K562 (cell line): ENCODE data around the gene GPR4. TPM values are rescaled to one million over a fixed set of nuclear protein-coding genes. Genes with fewer than 3 reads are reported as not detected.

Experiments used
- ARID1B ChIP-seq: fragments of 450-650 bp; IDR thresholded peaks from 2 replicates; pipeline ENCODE4 v1.6.1; 2016; ENCODE audit warnings: antibody characterized with exemption, mild to moderate bottlenecking, inconsistent platforms
- ARID2 ChIP-seq: fragments of 450-650 bp; IDR thresholded peaks from 2 replicates; pipeline ENCODE4 v1.6.1; 2017; ENCODE audit warnings: antibody characterized with exemption, mild to moderate bottlenecking
- BHLHE40 ChIP-seq: IDR thresholded peaks from 2 replicates; pipeline ENCODE4 v1.6.1; 2011; ENCODE audit warnings: low read length, improper control_type of control experiment
- C11orf30 ChIP-seq: fragments of 450-650 bp; IDR thresholded peaks from 2 replicates; pipeline ENCODE4 v1.6.1; 2016; ENCODE audit warnings: low read depth, mild to moderate bottlenecking
- DACH1 ChIP-seq: fragments of 450-650 bp; IDR thresholded peaks from 2 replicates; pipeline ENCODE4 v1.6.1; 2018; ENCODE audit not compliant: partially characterized antibody
- GMEB1 ChIP-seq: fragments of 250-450 bp; sonication (Bioruptor Pico); IDR thresholded peaks from 2 replicates; pipeline ENCODE4 v1.4.0; 2020; ENCODE audit warnings: mild to moderate bottlenecking
- IFI16 ChIP-seq: fragments of 250-450 bp; sonication (Bioruptor Pico); IDR thresholded peaks from 2 replicates; pipeline ENCODE4 v2.1.2; 2022; ENCODE audit warnings: mild to moderate bottlenecking, inconsistent platforms
- KLF10 ChIP-seq: fragments of 250-450 bp; sonication (Bioruptor Pico); IDR thresholded peaks from 2 replicates; pipeline ENCODE4 v1.6.1; 2021; ENCODE audit warnings: matching md5 sums
- RBM14 ChIP-seq: fragments of 200-400 bp; formaldehyde crosslinking; IDR thresholded peaks from 2 replicates; pipeline ENCODE4 v1.6.1; 2018; ENCODE audit warnings: low read depth, mild to moderate bottlenecking, low read length, moderate library complexity, borderline replicate concordance; ENCODE audit not compliant: insufficient read depth
- RBM39 ChIP-seq: fragments of 200-400 bp; formaldehyde crosslinking; optimal IDR thresholded peaks from 2 replicates; pipeline ENCODE3; 2018; ENCODE audit warnings: low read depth, low read length
- ZBTB17 ChIP-seq: fragments of 450-650 bp; formaldehyde crosslinking; IDR thresholded peaks from 2 replicates; pipeline ENCODE4 v1.4.0; 2020; ENCODE audit warnings: mild to moderate bottlenecking
- ZBTB7A ChIP-seq: IDR thresholded peaks from 2 replicates; pipeline ENCODE4 v1.6.1; 2011; ENCODE audit warnings: low read depth, mild to moderate bottlenecking, low read length, moderate library complexity, borderline replicate concordance; ENCODE audit not compliant: control insufficient read depth
- ZKSCAN8 ChIP-seq: fragments of 200-800 bp; sonication (Bioruptor generic); IDR thresholded peaks from 2 replicates; pipeline ENCODE4 v1.6.1; 2016; ENCODE audit warnings: missing genetic modification characterization, missing compliant biosample characterization
- ZNF239 ChIP-seq: fragments of 250-450 bp; sonication (Bioruptor Pico); IDR thresholded peaks from 2 replicates; pipeline ENCODE4 v1.4.0; 2020; ENCODE audit warnings: mild to moderate bottlenecking
- ZNF282 ChIP-seq: sonication (generic); formaldehyde crosslinking; IDR thresholded peaks from 2 replicates; pipeline ENCODE4 v1.8.1; 2023; ENCODE audit warnings: missing genetic modification reagents
- ZNF584 ChIP-seq: fragments of 200-800 bp; sonication (Bioruptor generic); IDR thresholded peaks from 2 replicates; pipeline ENCODE4 v1.6.1; 2016; ENCODE audit warnings: low read depth, mild to moderate bottlenecking, missing genetic modification characterization, missing compliant biosample characterization
- ZNF586 ChIP-seq: fragments of 450-650 bp; formaldehyde crosslinking; conservative IDR thresholded peaks from 2 replicates; pipeline ENCODE4 v1.4.0; 2020; ENCODE audit warnings: mild to moderate bottlenecking, moderate library complexity
- polyA plus RNA-seq, 8 experiments: library from polyadenylated mRNA; depleted of rRNA in 4 of 8; stranded (reverse) in 5 of 8; unstranded in 3 of 8; fragments of >200 nt; fragmentation: Nextera tagmentation in 2 of 8; fragmentation: Illumina TruSeq in 1 of 8; extraction: Ambion mirVana in 2 of 8; extraction: Trizol in 1 of 8; gene quantifications; 2 replicates each; pipeline versions ENCODE4 v1.2.1 to v1.2.3, GENCODE V29; 2011 to 2014; ENCODE audit warnings: inconsistent platforms in 1 of 8, missing spikeins in 1 of 8
- total RNA-seq, 7 experiments: library from RNA; depleted of rRNA in 6 of 7; stranded (reverse); fragments of >200 nt in 6 of 7; fragmentation: Illumina TruSeq in 2 of 7; extraction: Trizol in 2 of 7; gene quantifications; 2 replicates each; pipeline versions ENCODE4 v1.2.1 to v1.2.3, GENCODE V29; 2011 to 2021; ENCODE audit warnings: low replicate concordance in 1 of 7
- TF ChIP-seq, protein P1 (sequence below): sonication (generic); formaldehyde crosslinking; IDR thresholded peaks from 2 replicates; pipeline ENCODE4 v1.8.0; 2022; ENCODE audit warnings: missing genetic modification reagents, mild to moderate bottlenecking, borderline replicate concordance
- TF ChIP-seq, protein P2 (sequence below): fragments of 450-650 bp; conservative IDR thresholded peaks from 2 replicates; pipeline ENCODE4 v1.6.1; 2016; ENCODE audit warnings: missing genetic modification characterization, low read depth, mild to moderate bottlenecking, control low read depth, missing compliant biosample characterization
- TF ChIP-seq, protein P3 (sequence below): sonication (generic); formaldehyde crosslinking; IDR thresholded peaks from 2 replicates; pipeline ENCODE4 v1.8.0; 2022; ENCODE audit warnings: mild to moderate bottlenecking, missing genetic modification reagents
- TF ChIP-seq, protein P4 (sequence below): IDR thresholded peaks from 2 replicates; pipeline ENCODE4 v1.6.1; 2016; ENCODE audit warnings: missing genetic modification characterization, missing compliant biosample characterization

Gene GPR4
- total and polyA plus RNA-seq, 9 of the 15 experiments (the other 6 are each of a cell fraction or from before 2014, with no cell fraction given), result 0.03 to 0.09 (median 0.04) TPM; not detected in 5

- TF ChIP-seq, protein P1, sequence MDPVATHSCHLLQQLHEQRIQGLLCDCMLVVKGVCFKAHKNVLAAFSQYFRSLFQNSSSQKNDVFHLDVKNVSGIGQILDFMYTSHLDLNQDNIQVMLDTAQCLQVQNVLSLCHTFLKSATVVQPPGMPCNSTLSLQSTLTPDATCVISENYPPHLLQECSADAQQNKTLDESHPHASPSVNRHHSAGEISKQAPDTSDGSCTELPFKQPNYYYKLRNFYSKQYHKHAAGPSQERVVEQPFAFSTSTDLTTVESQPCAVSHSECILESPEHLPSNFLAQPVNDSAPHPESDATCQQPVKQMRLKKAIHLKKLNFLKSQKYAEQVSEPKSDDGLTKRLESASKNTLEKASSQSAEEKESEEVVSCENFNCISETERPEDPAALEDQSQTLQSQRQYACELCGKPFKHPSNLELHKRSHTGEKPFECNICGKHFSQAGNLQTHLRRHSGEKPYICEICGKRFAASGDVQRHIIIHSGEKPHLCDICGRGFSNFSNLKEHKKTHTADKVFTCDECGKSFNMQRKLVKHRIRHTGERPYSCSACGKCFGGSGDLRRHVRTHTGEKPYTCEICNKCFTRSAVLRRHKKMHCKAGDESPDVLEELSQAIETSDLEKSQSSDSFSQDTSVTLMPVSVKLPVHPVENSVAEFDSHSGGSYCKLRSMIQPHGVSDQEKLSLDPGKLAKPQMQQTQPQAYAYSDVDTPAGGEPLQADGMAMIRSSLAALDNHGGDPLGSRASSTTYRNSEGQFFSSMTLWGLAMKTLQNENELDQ (CRISPR knock-in tag), result no peak
- no peak for TF ChIP-seq GMEB1 (CRISPR knock-in tag)
- peak; percentile 89 for TF ChIP-seq ZNF584
- peak; percentile 21; the same call in 1 of the 2 replicates for TF ChIP-seq ZNF239
- TF ChIP-seq IFI16 (CRISPR knock-in tag), result no peak
- no peak for TF ChIP-seq KLF10 (CRISPR knock-in tag)
- peak; percentile 62; the same call in 1 of the 2 replicates for TF ChIP-seq ZBTB17 (CRISPR knock-in tag)
- TF ChIP-seq, protein P2, sequence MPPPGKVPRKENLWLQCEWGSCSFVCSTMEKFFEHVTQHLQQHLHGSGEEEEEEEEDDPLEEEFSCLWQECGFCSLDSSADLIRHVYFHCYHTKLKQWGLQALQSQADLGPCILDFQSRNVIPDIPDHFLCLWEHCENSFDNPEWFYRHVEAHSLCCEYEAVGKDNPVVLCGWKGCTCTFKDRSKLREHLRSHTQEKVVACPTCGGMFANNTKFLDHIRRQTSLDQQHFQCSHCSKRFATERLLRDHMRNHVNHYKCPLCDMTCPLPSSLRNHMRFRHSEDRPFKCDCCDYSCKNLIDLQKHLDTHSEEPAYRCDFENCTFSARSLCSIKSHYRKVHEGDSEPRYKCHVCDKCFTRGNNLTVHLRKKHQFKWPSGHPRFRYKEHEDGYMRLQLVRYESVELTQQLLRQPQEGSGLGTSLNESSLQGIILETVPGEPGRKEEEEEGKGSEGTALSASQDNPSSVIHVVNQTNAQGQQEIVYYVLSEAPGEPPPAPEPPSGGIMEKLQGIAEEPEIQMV, result peak; percentile 8; the same call in 1 of the 2 replicates
- no peak for TF ChIP-seq DACH1
- TF ChIP-seq ZNF282 (CRISPR knock-in tag), result no peak
- no peak for TF ChIP-seq ZBTB7A
- TF ChIP-seq ARID1B, result 0 out of 2 replicates have a peak, but pooled peaks have one; percentile 15
- TF ChIP-seq, protein P3, sequence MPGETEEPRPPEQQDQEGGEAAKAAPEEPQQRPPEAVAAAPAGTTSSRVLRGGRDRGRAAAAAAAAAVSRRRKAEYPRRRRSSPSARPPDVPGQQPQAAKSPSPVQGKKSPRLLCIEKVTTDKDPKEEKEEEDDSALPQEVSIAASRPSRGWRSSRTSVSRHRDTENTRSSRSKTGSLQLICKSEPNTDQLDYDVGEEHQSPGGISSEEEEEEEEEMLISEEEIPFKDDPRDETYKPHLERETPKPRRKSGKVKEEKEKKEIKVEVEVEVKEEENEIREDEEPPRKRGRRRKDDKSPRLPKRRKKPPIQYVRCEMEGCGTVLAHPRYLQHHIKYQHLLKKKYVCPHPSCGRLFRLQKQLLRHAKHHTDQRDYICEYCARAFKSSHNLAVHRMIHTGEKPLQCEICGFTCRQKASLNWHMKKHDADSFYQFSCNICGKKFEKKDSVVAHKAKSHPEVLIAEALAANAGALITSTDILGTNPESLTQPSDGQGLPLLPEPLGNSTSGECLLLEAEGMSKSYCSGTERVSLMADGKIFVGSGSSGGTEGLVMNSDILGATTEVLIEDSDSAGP (CRISPR knock-in tag), result no peak
- TF ChIP-seq BHLHE40, result no peak
- TF ChIP-seq RBM14, result no peak
- no peak for TF ChIP-seq RBM39
- TF ChIP-seq, protein P4, sequence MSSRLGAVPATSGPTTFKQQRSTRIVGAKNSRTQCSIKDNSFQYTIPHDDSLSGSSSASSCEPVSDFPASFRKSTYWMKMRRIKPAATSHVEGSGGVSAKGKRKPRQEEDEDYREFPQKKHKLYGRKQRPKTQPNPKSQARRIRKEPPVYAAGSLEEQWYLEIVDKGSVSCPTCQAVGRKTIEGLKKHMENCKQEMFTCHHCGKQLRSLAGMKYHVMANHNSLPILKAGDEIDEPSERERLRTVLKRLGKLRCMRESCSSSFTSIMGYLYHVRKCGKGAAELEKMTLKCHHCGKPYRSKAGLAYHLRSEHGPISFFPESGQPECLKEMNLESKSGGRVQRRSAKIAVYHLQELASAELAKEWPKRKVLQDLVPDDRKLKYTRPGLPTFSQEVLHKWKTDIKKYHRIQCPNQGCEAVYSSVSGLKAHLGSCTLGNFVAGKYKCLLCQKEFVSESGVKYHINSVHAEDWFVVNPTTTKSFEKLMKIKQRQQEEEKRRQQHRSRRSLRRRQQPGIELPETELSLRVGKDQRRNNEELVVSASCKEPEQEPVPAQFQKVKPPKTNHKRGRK (tag), result no peak
- TF ChIP-seq ZNF586 (CRISPR knock-in tag), result no peak
- TF ChIP-seq ZKSCAN8 (CRISPR knock-in tag), result peak; percentile 78
- TF ChIP-seq C11orf30, result no peak
- TF ChIP-seq ARID2, result no peak
Measured at GRCh38 chr19:45587873-45588272, 14.1 kb downstream of the GPR4 start (continued).
